Skeletal muscle satellite cell (primary cell): ENCODE data around the gene CHST5.
"Not testable (repeated sequence)": the region's sequence is repeated elsewhere in the genome, so short reads cannot be mapped to it uniquely, and the experiment has no call there.

Source experiments
- H3K27me3 ChIP-seq: 2 replicates; pipeline ENCODE4 v1.7.0; 2013; ENCODE audit warnings: low read length; ENCODE audit not compliant: control insufficient read depth, insufficient read depth
- H3K36me3 ChIP-seq: 2 replicates; pipeline ENCODE4 v1.7.0; 2013; ENCODE audit warnings: mild to moderate bottlenecking, control low read depth, low read length; ENCODE audit not compliant: insufficient read depth
- H3K4me1 ChIP-seq: 2 replicates; pipeline ENCODE4 v1.7.0; 2013; ENCODE audit warnings: low read length; ENCODE audit not compliant: control insufficient read depth, insufficient read depth
- H3K4me2 ChIP-seq: 2 replicates; pipeline ENCODE4 v1.7.0; 2013; ENCODE audit warnings: mild to moderate bottlenecking, low read length
- H3K4me3 ChIP-seq: 2 replicates; pipeline ENCODE4 v1.7.0; 2013; ENCODE audit warnings: low read length
- H3K9ac ChIP-seq: 2 replicates; pipeline ENCODE4 v1.7.0; 2013; ENCODE audit warnings: mild to moderate bottlenecking, low read depth, low read length, moderate library complexity
- H3K9me3 ChIP-seq: replicated peaks from 2 replicates; pipeline ENCODE4 v1.7.0; 2013; ENCODE audit warnings: mild to moderate bottlenecking, control low read depth, low read length

Gene CHST5

DNA sequence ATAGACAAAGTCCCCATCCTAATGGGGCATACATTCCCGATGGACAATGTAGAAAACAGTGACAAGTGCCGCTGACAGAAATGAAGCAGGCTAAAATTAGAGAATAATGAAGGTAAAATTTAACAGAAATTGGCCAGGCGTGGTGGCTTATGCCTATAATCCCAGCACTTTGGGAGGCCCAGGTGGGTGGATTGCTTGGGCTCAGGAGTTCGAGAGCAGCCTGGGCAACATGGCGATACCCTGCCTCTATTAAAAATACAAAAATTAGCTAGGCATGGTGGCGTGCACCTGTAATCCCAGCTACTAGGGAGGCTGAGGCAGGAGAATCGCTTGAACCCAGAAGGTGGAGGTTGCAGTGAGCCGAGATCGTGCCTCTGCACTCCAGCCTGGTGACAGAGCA, 12.5 kb upstream of the CHST5 start:
- not testable (repeated sequence) for H3K9ac ChIP-seq

DNA sequence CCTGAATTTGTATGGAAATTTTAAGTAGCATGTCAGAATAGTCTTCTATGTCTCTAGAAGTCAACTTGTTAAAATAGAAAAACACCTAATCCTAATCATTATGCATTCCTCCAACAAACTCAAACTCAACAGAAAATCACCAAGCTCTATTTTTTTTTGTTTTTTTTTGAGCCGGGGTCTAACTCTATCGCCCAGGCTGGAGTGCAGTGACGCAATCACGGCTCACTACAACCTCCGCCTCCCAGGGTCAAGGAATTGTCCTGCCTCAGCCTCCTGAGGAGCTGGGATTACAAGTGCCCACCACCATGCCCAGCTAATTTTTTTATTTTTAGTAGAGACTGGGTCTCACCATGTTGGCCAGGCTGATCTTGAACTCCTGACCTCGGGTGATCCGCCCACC, 10.4 kb upstream of the CHST5 start:
- Histone ChIP-seq H3K36me3 (no peaks in the 10 kb centered on the region), H3K9me3 (no peaks in the 10 kb centered on the region), H3K27me3 (no peaks in the 10 kb centered on the region), H3K4me2 (no peak overlapping the region), H3K4me3 (no peak overlapping the region), H3K4me1 (no peaks in the 10 kb centered on the region), H3K9ac (no peak overlapping the region)

More for the DNA sequence above, 12.5 kb upstream of the CHST5 start:
- H3K36me3 ChIP-seq, H3K4me3 ChIP-seq, H3K27me3 ChIP-seq, H3K9me3 ChIP-seq, H3K4me2 ChIP-seq, H3K4me1 ChIP-seq: not testable (repeated sequence)

DNA sequence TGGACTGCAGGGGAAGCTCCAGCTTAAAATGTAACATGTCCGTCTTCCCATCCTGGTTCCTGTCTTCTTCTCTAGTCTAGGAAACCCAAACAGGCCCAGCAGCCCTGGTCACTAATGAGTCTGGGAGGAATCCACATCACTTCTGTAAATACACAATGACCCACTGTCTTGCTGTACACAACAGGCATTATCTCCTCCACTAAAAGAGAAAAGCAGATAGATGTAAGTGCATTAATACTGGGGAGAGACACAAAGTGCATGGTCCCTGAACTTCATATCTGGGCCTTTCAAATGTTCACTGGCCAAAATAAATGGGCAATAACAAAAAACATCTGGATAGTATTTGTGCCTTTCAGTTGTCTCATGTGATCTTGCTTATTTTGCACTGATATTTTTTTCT, 10.0 kb upstream of the CHST5 start:
- H3K36me3 ChIP-seq, H3K4me2 ChIP-seq, H3K4me1 ChIP-seq, H3K4me3 ChIP-seq, H3K9ac ChIP-seq, H3K9me3 ChIP-seq, H3K27me3 ChIP-seq: not testable (repeated sequence)

DNA sequence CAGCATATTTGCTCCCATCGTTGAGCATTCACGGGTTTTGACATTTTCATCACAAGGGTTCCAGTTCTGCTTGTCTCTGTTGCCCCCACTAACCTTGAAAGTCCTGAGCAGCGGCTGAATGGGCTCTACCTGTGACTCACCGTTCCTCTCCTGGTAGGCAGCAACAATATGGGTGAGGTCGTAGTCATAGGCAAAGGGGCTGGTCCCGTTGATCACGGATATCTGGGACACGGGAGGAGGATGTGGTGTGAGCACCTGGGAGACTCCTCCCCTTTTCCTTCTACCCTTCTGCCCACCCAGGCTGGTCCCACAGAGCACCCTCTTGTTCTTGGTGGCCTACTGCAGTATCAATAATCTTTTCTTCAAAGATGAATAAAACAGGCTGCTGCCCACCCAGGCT, 6.6 kb upstream of the CHST5 start:
- not testable (repeated sequence) for H3K4me3 ChIP-seq, H3K4me2 ChIP-seq, H3K27me3 ChIP-seq, H3K36me3 ChIP-seq, H3K9me3 ChIP-seq, H3K9ac ChIP-seq, H3K4me1 ChIP-seq

DNA sequence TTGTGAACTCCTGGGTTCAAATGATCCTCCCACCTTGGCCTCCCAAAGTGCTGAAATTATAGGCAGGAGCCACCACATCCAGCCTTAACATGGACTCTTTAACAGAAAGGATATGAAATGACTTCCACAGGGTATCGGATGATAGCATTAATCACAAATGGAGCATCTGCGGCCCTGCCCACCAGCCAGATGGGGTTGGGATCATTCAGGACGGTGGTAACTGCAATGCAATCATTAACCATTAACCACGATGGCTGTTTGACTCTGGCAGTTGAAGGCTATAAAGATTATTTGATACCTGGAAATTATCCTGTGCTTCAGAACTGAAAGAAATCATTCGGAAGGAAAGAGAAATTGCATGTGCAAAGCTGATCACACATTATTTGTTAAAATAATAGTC, 5.3 kb upstream of the CHST5 start:
- no peak overlapping the region for H3K9ac ChIP-seq
- no peaks in the 10 kb centered on the region for H3K9me3 ChIP-seq
- no peak overlapping the region for H3K4me3 ChIP-seq
- no peak overlapping the region for H3K4me2 ChIP-seq
- H3K4me1 ChIP-seq, result no peaks in the 10 kb centered on the region
- H3K36me3 ChIP-seq, result no peaks in the 10 kb centered on the region
- H3K27me3 ChIP-seq, result no peaks in the 10 kb centered on the region

DNA sequence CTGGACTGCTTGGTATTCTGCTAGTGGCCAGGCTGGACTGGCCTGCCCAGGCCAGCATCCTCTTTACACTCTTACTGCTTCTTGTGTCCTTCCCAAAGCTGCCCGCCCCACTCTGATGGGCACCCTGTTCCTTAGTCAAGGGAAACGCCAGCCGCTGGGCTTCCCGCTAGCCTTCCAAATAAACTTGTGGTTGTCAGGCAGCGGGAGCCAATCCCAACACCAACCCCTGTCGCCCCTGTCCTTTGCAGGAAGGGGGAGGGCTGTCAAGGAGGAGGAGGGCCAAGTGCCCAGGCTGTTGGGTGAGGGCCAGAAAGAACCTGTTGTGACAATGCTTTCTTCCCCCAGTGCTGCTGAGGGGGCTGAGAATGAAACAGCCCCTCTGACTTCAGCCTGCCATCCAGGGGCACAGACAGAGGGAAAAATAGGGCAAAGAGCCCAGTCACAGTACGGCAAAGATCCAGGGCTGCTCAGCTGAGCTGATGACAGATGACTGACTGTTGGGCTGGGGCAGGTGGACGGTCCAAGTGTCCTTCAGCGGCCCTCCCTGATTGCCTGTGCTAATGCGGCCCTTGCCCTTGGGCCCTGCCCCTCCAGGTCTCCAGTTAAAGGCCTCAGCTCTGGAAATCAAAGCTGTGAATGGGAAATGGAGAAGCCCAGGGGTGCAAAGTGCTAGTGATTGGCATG, 3.1 kb upstream of the CHST5 start:
- H3K27me3 ChIP-seq, H3K9me3 ChIP-seq, H3K4me2 ChIP-seq, H3K4me3 ChIP-seq, H3K9ac ChIP-seq, H3K4me1 ChIP-seq, H3K36me3 ChIP-seq: not testable (repeated sequence)

DNA sequence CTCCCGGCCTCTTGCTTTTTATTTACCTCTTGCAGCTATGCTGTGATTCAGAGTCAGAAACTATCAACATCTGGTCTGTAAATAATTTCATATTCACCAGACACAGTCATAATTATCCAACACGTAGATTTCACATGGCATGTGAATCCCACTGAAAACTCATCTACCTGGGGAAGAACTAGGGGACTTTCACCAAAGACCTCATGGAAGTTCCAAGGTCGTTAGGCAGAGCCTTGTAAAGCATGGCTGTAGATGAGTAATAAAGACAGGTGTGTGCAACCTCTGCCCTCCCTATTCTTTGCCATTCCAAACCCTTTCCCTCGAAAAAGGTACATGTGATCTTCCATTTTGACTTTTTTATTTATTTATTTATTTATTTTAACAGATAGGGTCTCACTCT, 1.9 kb upstream of the CHST5 start:
- no peak overlapping the region for H3K9ac ChIP-seq
- H3K4me2 ChIP-seq, result no peak overlapping the region
- peaks cover 3% of the 10 kb centered on the region for H3K27me3 ChIP-seq
- H3K4me3 ChIP-seq, result no peak overlapping the region
- no peaks in the 10 kb centered on the region for H3K4me1 ChIP-seq
- no peaks in the 10 kb centered on the region for H3K36me3 ChIP-seq
- H3K9me3 ChIP-seq, result no peaks in the 10 kb centered on the region

DNA sequence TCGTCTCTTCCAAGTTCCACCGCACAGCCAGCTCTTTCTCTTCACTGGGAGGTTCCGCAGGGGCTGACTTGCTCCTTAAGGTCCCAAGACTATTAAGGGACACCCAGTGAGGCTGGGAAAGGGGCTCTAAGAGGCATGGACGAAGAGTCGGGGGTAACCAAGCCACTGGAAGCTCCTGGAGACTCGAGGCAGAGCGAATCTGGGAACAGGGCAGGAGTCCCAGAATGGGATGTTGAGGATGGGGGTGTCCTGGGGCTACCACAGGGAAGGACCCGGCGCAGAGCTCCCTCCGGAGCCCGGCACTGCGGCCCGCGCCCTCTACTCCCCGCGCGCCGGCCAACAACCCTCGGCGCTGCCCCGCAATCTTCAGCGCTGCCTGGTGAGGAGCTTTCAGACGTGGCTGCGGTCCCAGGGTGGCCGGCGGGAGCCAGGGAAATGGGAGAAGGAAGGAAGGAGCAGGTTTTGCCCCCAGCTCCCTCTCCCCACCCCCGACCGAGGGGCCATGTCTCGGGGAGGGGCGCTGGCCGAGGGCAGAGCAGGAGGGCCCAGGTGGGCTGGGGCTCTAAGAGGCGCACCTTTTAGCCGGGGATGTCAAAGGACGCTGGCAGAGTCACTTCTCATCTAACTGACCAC, 581 bp downstream of the CHST5 start:
- Histone ChIP-seq H3K9me3 (no peaks in the 10 kb centered on the region), H3K4me3 (no peak overlapping the region), H3K4me1 (no peaks in the 10 kb centered on the region), H3K36me3 (no peaks in the 10 kb centered on the region), H3K4me2 (no peak overlapping the region), H3K9ac (no peak overlapping the region), H3K27me3 (peaks cover 13% of the 10 kb centered on the region)

DNA sequence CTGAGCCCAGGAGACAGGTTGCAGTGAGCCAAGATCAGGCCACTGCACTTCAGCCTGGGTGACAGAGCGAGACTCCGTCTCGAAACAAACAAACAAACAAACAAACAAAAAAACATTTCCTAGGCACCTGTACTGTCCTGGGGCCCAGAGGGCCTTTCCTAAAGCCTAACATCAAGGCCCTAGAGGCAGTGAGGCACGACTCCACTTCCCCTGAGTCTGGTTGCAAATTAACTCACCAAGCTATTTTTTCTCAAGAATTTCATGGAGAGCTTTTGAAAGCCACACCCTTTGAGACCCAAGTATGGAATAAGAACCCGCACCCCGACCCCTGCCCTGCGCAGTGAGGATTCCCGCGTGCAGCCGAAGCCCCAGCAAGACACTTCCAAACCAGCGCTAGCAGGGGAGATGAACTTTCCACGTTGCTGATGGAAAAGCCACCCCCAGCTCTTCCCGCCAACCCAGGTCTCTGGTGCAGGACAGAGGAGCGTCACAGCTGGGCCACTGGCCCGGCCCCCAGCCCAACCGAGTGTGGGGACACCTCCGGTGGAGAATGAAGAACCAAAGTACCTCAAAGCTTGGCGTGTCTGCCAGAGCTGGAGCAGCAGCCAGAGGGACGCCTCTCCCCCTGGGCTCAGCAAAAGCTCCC, 1.2 kb downstream of the CHST5 start:
- H3K27me3 ChIP-seq, result peaks cover 13% of the 10 kb centered on the region
- no peaks in the 10 kb centered on the region for H3K4me1 ChIP-seq
- H3K4me3 ChIP-seq, result no peak overlapping the region
- no peak overlapping the region for H3K9ac ChIP-seq
- no peaks in the 10 kb centered on the region for H3K9me3 ChIP-seq
- H3K4me2 ChIP-seq, result no peak overlapping the region
- H3K36me3 ChIP-seq, result no peaks in the 10 kb centered on the region

DNA sequence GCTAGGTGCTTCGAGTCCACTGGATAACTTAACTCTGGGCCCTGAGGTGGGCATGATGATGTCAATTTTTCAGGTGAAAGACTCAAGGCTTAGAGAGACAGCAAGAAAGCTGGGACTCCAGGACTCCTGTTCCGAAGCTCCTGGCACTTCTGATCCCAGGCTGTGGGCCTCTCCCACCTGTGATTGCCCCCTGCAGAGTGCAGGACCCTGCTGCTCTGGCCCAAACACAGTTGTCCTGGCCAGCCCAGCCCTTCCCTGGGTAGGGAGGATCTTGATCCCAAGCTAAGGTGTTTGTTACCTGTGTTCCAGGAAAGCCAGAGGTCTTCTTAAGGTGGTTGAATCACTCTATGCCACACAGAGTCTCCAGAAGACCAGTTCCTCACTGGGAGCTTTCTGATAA, 3.1 kb downstream of the CHST5 start:
- Histone ChIP-seq H3K36me3 (no peaks in the 10 kb centered on the region), H3K9ac (no peak overlapping the region), H3K4me1 (no peaks in the 10 kb centered on the region), H3K9me3 (no peaks in the 10 kb centered on the region), H3K4me2 (no peak overlapping the region), H3K27me3 (peaks cover 13% of the 10 kb centered on the region), H3K4me3 (no peak overlapping the region)

DNA sequence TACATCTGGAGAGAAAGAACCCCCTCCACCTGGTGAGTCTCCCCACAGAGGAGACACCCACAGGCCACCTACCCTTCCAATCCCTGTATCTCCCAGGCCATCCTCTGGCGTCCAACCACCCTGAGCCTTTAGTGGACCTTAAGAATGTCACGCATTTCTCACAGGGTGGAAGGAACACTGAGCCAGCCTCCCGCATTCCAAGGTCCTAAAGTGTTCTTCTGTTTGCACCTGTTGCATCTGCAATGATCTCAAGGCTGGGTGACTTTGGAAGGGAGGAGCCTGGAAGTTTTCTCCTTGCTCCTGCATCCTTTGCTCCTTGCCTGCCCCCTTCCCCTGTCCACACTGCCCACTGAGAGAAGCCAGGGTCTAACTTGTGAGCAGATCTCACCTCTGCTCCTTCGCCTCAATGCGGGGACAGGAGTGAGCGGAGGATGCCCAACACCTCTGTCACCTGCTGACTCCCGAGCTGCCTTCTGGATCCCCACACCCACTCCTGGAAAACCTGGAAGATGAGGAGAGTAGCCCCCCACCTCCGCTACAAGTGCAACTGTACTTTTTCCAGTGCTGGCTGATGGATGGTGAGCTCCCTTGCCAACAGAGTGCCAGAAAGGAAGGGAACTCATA, 3.7 kb downstream of the CHST5 start:
- Histone ChIP-seq H3K9ac (no peak overlapping the region), H3K4me2 (no peak overlapping the region), H3K9me3 (no peaks in the 10 kb centered on the region), H3K36me3 (no peaks in the 10 kb centered on the region), H3K4me3 (no peak overlapping the region), H3K27me3 (peaks cover 13% of the 10 kb centered on the region), H3K4me1 (no peaks in the 10 kb centered on the region)
